HEK293 (cell line): ENCODE results near the gene DGKZ.

Source experiments
- CTCF ChIA-PET: fragments of 350-600 bp; formaldehyde crosslinking; extraction: SDS; loops from one replicate; lab custom pipeline; 2021; ENCODE audit warnings: antibody characterized with exemption; lab: Yijun Ruan, JAX
- POLR2A ChIA-PET: fragments of 300-600 bp; formaldehyde crosslinking; extraction: SDS; loops from one replicate; lab custom pipeline; 2020; ENCODE audit warnings: antibody characterized with exemption, inconsistent platforms; lab: Yijun Ruan, JAX
- H3K27ac ChIP-seq: fragments of 200-500 bp; sonication (Bioruptor generic); 2 replicates; pipeline ENCODE4 v1.5.1; 2014; ENCODE audit warnings: low read depth, low read length, control low read depth, inconsistent platforms; ENCODE audit errors: extremely low read depth
- H3K36me3 ChIP-seq, 2 experiments: fragments of 200-500 bp in 1 of 2; sonication (Bioruptor generic) in 1 of 2; 1 replicate in 1 of 2; 2 replicates in 1 of 2; pipeline ENCODE4 v1.5.1; 2014 to 2017; ENCODE audit warnings: inconsistent platforms in 2 of 2, low read length in 2 of 2; ENCODE audit not compliant: control insufficient read depth in 2 of 2, insufficient read depth in 1 of 2
- H3K4me1 ChIP-seq: fragments of 200-500 bp; sonication (Bioruptor generic); 2 replicates; pipeline ENCODE4 v1.5.1; 2014; ENCODE audit warnings: mild to moderate bottlenecking, low read length, inconsistent platforms; ENCODE audit not compliant: control insufficient read depth, insufficient read depth
- H3K4me3 ChIP-seq: 2 replicates; pipeline ENCODE4 v1.5.1; 2011; ENCODE audit warnings: low read depth, mild to moderate bottlenecking, control low read depth, low read length, moderate library complexity
- H3K9me3 ChIP-seq: fragments of 200-500 bp; sonication (Bioruptor generic); 2 replicates; pipeline ENCODE4 v1.5.1; 2014; ENCODE audit warnings: low read depth, low read length, inconsistent platforms; ENCODE audit not compliant: control insufficient read depth, insufficient read depth
- GLI4 ChIP-seq: fragments of 450-650 bp; formaldehyde crosslinking; IDR thresholded peaks from 2 replicates; pipeline ENCODE4 v1.5.1; 2016; ENCODE audit warnings: missing biosample characterization, missing genetic modification characterization
- OSR2 ChIP-seq: fragments of 450-650 bp; formaldehyde crosslinking; IDR thresholded peaks from 2 replicates; pipeline ENCODE4 v1.5.1; 2016; ENCODE audit warnings: missing biosample characterization, missing genetic modification characterization
- PRDM1 ChIP-seq: fragments of 450-650 bp; formaldehyde crosslinking; IDR thresholded peaks from 2 replicates; pipeline ENCODE4; 2016; ENCODE audit warnings: missing biosample characterization, missing genetic modification characterization
- SCRT2 ChIP-seq: fragments of 450-650 bp; formaldehyde crosslinking; IDR thresholded peaks from 2 replicates; pipeline ENCODE4 v1.5.1; 2016; ENCODE audit warnings: missing biosample characterization, missing genetic modification characterization
- ZBTB1 ChIP-seq: fragments of 450-650 bp; formaldehyde crosslinking; IDR thresholded peaks from 2 replicates; pipeline ENCODE4 v1.5.1; 2016; ENCODE audit warnings: missing biosample characterization, missing genetic modification characterization
- ZFP69B ChIP-seq: fragments of 450-650 bp; formaldehyde crosslinking; IDR thresholded peaks from 2 replicates; pipeline ENCODE4 v1.5.1; 2016; ENCODE audit warnings: missing biosample characterization, missing genetic modification characterization
- ZNF121 ChIP-seq: fragments of 450-650 bp; formaldehyde crosslinking; IDR thresholded peaks from 2 replicates; pipeline ENCODE4 v1.5.1; 2016; ENCODE audit warnings: missing biosample characterization, missing genetic modification characterization
- ZNF157 ChIP-seq: fragments of 450-650 bp; formaldehyde crosslinking; IDR thresholded peaks from 2 replicates; pipeline ENCODE4 v1.5.1; 2016; ENCODE audit warnings: missing biosample characterization, missing genetic modification characterization
- ZNF292 ChIP-seq: fragments of 450-650 bp; formaldehyde crosslinking; IDR thresholded peaks from 2 replicates; pipeline ENCODE4 v1.5.1; 2016; ENCODE audit warnings: low read depth, missing biosample characterization, missing genetic modification characterization, borderline replicate concordance
- ZNF350 ChIP-seq: fragments of 450-650 bp; formaldehyde crosslinking; IDR thresholded peaks from 2 replicates; pipeline ENCODE4 v1.5.0; 2017; ENCODE audit warnings: missing biosample characterization, mild to moderate bottlenecking, missing genetic modification characterization
- ZNF404 ChIP-seq: fragments of 450-650 bp; formaldehyde crosslinking; IDR thresholded peaks from 2 replicates; pipeline ENCODE4 v1.5.1; 2017; ENCODE audit warnings: missing biosample characterization, missing genetic modification characterization
- ZNF549 ChIP-seq: fragments of 450-650 bp; IDR thresholded peaks from 2 replicates; pipeline ENCODE4 v1.5.1; 2018; ENCODE audit warnings: missing biosample characterization, missing genetic modification characterization, mild to moderate bottlenecking, inconsistent platforms, moderate library complexity
- ZNF571 ChIP-seq: fragments of 450-650 bp; formaldehyde crosslinking; IDR thresholded peaks from 2 replicates; pipeline ENCODE4 v1.5.0; 2017; ENCODE audit warnings: missing biosample characterization, missing genetic modification characterization
- ZNF610 ChIP-seq: fragments of 450-650 bp; formaldehyde crosslinking; IDR thresholded peaks from 2 replicates; pipeline ENCODE4 v1.5.1; 2016; ENCODE audit warnings: missing biosample characterization, missing genetic modification characterization, borderline replicate concordance
- ZNF624 ChIP-seq: fragments of 450-650 bp; formaldehyde crosslinking; IDR thresholded peaks from 2 replicates; pipeline ENCODE4 v1.5.1; 2017; ENCODE audit warnings: missing biosample characterization, missing genetic modification characterization
- ZNF707 ChIP-seq: fragments of 450-650 bp; formaldehyde crosslinking; IDR thresholded peaks from 2 replicates; pipeline ENCODE4 v1.5.1; 2016; ENCODE audit warnings: missing biosample characterization, missing genetic modification characterization
- ZNF768 ChIP-seq: fragments of 450-650 bp; formaldehyde crosslinking; IDR thresholded peaks from 2 replicates; pipeline ENCODE4 v1.5.1; 2018; ENCODE audit warnings: missing biosample characterization, mild to moderate bottlenecking, missing genetic modification characterization
- ZNF777 ChIP-seq: fragments of 450-650 bp; formaldehyde crosslinking; IDR thresholded peaks from 2 replicates; pipeline ENCODE4 v1.5.1; 2017; ENCODE audit warnings: missing biosample characterization, missing genetic modification characterization, borderline replicate concordance
- TF ChIP-seq, protein P1 (sequence below): fragments of 450-650 bp; formaldehyde crosslinking; IDR thresholded peaks from 2 replicates; pipeline ENCODE4 v1.5.1; 2016; ENCODE audit warnings: missing biosample characterization, missing genetic modification characterization, borderline replicate concordance
- TF ChIP-seq, protein P2 (sequence below): IDR thresholded peaks from 2 replicates; pipeline ENCODE4 v1.6.1; 2011; ENCODE audit warnings: mild to moderate bottlenecking, low read depth, low read length, borderline replicate concordance
- TF ChIP-seq, protein P3 (sequence below): fragments of 450-650 bp; formaldehyde crosslinking; IDR thresholded peaks from 2 replicates; pipeline ENCODE4 v1.5.1; 2016; ENCODE audit warnings: missing biosample characterization, missing genetic modification characterization
- TF ChIP-seq, protein P4 (sequence below): fragments of 450-650 bp; formaldehyde crosslinking; IDR thresholded peaks from 2 replicates; pipeline ENCODE4 v1.5.1; 2016; ENCODE audit warnings: missing biosample characterization, missing genetic modification characterization, low read depth
- TF ChIP-seq, protein P5 (sequence below): fragments of 450-650 bp; formaldehyde crosslinking; IDR thresholded peaks from 2 replicates; pipeline ENCODE4 v1.5.1; 2017; ENCODE audit warnings: missing biosample characterization, missing genetic modification characterization
- TF ChIP-seq, protein P6 (sequence below): fragments of 450-650 bp; formaldehyde crosslinking; IDR thresholded peaks from 2 replicates; pipeline ENCODE4 v1.5.1; 2017; ENCODE audit warnings: missing biosample characterization, mild to moderate bottlenecking, missing genetic modification characterization, moderate library complexity

DGKZ gene

DNA sequence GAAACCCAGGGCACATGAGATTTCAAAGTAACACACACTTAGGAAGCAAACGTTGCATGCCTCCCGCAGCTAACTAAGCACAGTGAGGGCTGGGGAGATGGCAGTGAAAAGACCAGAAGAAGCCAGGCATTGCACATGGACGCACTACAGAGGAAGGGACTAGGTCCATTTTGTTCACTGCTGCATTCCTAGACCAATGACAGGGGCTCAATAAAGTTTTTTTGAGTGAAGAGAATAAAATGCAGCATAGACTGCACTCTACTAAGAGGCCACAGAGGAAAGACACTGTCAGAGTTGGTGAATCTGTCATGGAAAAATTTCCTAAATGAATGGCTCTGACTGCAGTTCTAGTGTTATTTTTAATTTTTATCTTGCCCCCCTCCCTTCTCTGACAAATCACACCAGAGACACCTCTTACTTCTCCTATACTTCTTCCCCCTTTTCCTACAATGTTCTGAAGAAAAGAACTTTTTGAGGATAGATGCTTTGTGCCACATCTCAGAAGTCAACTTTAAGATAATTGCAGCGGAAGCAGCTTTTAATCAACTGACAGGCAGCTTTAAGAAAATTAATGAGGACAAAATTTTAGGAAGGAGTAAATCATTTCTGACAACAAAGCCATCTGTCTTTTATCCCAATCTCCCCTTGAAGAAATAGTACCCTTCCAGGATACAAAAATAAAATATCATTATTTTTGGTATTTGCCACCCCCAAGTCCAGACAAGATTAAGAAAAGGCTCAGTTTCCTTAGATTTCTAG is 79.1 kb downstream of the DGKZ start (continued):
- TF ChIP-seq, protein P1, sequence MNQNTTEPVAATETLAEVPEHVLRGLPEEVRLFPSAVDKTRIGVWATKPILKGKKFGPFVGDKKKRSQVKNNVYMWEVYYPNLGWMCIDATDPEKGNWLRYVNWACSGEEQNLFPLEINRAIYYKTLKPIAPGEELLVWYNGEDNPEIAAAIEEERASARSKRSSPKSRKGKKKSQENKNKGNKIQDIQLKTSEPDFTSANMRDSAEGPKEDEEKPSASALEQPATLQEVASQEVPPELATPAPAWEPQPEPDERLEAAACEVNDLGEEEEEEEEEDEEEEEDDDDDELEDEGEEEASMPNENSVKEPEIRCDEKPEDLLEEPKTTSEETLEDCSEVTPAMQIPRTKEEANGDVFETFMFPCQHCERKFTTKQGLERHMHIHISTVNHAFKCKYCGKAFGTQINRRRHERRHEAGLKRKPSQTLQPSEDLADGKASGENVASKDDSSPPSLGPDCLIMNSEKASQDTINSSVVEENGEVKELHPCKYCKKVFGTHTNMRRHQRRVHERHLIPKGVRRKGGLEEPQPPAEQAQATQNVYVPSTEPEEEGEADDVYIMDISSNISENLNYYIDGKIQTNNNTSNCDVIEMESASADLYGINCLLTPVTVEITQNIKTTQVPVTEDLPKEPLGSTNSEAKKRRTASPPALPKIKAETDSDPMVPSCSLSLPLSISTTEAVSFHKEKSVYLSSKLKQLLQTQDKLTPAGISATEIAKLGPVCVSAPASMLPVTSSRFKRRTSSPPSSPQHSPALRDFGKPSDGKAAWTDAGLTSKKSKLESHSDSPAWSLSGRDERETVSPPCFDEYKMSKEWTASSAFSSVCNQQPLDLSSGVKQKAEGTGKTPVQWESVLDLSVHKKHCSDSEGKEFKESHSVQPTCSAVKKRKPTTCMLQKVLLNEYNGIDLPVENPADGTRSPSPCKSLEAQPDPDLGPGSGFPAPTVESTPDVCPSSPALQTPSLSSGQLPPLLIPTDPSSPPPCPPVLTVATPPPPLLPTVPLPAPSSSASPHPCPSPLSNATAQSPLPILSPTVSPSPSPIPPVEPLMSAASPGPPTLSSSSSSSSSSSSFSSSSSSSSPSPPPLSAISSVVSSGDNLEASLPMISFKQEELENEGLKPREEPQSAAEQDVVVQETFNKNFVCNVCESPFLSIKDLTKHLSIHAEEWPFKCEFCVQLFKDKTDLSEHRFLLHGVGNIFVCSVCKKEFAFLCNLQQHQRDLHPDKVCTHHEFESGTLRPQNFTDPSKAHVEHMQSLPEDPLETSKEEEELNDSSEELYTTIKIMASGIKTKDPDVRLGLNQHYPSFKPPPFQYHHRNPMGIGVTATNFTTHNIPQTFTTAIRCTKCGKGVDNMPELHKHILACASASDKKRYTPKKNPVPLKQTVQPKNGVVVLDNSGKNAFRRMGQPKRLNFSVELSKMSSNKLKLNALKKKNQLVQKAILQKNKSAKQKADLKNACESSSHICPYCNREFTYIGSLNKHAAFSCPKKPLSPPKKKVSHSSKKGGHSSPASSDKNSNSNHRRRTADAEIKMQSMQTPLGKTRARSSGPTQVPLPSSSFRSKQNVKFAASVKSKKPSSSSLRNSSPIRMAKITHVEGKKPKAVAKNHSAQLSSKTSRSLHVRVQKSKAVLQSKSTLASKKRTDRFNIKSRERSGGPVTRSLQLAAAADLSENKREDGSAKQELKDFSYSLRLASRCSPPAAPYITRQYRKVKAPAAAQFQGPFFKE (tag by site-specific recombination) = no peak
- TF ChIP-seq, protein P2, sequence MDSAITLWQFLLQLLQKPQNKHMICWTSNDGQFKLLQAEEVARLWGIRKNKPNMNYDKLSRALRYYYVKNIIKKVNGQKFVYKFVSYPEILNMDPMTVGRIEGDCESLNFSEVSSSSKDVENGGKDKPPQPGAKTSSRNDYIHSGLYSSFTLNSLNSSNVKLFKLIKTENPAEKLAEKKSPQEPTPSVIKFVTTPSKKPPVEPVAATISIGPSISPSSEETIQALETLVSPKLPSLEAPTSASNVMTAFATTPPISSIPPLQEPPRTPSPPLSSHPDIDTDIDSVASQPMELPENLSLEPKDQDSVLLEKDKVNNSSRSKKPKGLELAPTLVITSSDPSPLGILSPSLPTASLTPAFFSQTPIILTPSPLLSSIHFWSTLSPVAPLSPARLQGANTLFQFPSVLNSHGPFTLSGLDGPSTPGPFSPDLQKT = no peak

DNA sequence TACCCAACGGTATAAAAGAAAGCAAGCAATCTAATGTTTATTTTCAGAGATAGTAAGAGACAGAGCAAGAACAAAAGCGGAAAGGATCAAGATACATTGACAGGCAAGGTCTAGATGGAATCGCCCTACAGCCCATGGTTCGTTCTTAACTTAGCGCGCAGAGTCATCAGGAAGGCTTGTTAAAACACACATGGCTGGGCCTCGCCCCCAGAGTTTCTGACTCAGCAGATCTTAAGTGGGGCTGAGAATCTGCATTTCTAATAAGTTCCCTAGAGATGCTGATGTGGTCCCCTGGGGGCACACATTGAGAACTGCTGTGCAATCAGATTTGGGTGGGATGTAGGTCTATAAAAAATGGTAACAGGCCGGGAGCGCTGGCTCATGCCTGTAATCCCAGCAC is 80.1 kb downstream of the DGKZ start:
- POLR2A ChIA-PET = no interaction called here
- CTCF ChIA-PET = no interaction called here

DNA sequence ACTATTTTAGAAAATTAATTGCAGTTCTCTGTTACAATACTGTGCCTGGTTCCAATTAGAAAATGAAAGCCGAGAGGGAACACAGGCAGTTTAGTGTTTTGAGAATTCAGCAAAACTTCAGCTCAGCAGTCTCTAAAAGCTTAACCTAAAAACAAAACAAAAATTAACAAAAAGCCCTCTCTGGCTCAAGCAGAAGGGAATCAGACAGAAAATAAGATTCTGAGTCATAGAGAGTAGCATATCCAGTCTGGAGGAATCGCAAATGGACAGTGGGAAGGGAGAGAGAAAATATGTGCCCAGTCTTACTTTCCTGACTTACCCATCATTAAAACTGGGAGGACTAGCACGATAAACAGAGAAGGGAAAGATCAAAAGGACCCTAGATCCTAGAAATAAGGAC is 82.5 kb downstream of the DGKZ start:
- CTCF ChIA-PET = interaction anchor here (0.6 to 0.7 kb wide), 3 partner anchors 20 to 62 kb away, joined by 3 to 5 read pairs (median 3); no protein-coding TSS in a partner anchor
- no peak overlapping the region for H3K27ac ChIP-seq
- H3K9me3 ChIP-seq = no peaks in the 10 kb centered on the region
- POLR2A ChIA-PET = no interaction called here
- peaks cover 0 to 48% of the 10 kb centered on the region in 2 experiments; a peak in 1 of 3 replicates for H3K36me3 ChIP-seq
- no peak overlapping the region for H3K4me3 ChIP-seq
- H3K4me1 ChIP-seq = no peaks in the 10 kb centered on the region
- TF ChIP-seq ZNF549 (tag by site-specific recombination) = no peak
- TF ChIP-seq ZNF157 = no peak
- TF ChIP-seq, protein P3, sequence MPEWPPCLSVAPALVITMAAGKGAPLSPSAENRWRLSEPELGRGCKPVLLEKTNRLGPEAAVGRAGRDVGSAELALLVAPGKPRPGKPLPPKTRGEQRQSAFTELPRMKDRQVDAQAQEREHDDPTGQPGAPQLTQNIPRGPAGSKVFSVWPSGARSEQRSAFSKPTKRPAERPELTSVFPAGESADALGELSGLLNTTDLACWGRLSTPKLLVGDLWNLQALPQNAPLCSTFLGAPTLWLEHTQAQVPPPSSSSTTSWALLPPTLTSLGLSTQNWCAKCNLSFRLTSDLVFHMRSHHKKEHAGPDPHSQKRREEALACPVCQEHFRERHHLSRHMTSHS (tag by site-specific recombination) = no peak
- TF ChIP-seq, protein P4, sequence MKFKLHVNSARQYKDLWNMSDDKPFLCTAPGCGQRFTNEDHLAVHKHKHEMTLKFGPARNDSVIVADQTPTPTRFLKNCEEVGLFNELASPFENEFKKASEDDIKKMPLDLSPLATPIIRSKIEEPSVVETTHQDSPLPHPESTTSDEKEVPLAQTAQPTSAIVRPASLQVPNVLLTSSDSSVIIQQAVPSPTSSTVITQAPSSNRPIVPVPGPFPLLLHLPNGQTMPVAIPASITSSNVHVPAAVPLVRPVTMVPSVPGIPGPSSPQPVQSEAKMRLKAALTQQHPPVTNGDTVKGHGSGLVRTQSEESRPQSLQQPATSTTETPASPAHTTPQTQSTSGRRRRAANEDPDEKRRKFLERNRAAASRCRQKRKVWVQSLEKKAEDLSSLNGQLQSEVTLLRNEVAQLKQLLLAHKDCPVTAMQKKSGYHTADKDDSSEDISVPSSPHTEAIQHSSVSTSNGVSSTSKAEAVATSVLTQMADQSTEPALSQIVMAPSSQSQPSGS (tag by site-specific recombination) = no peak
- no peak for TF ChIP-seq GLI4 (tag by site-specific recombination)
- no peak for TF ChIP-seq ZNF404 (tag by site-specific recombination)
- no peak for TF ChIP-seq ZFP69B (tag by site-specific recombination)
- no peak for TF ChIP-seq OSR2
- no peak for TF ChIP-seq ZNF707 (tag by site-specific recombination)
- TF ChIP-seq, protein P5, sequence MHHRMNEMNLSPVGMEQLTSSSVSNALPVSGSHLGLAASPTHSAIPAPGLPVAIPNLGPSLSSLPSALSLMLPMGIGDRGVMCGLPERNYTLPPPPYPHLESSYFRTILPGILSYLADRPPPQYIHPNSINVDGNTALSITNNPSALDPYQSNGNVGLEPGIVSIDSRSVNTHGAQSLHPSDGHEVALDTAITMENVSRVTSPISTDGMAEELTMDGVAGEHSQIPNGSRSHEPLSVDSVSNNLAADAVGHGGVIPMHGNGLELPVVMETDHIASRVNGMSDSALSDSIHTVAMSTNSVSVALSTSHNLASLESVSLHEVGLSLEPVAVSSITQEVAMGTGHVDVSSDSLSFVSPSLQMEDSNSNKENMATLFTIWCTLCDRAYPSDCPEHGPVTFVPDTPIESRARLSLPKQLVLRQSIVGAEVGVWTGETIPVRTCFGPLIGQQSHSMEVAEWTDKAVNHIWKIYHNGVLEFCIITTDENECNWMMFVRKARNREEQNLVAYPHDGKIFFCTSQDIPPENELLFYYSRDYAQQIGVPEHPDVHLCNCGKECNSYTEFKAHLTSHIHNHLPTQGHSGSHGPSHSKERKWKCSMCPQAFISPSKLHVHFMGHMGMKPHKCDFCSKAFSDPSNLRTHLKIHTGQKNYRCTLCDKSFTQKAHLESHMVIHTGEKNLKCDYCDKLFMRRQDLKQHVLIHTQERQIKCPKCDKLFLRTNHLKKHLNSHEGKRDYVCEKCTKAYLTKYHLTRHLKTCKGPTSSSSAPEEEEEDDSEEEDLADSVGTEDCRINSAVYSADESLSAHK (tag by site-specific recombination) = no peak
- TF ChIP-seq ZNF777 = no peak

More for the DNA sequence above, 80.1 kb downstream of the DGKZ start:
- TF ChIP-seq ZNF624 (tag by site-specific recombination) (no peak), PRDM1 (tag by site-specific recombination) (no peak), ZNF292 (no peak), ZNF404 (tag by site-specific recombination) (no peak), ZNF610 (tag by site-specific recombination) (no peak), ZNF121 (tag by site-specific recombination) (no peak), ZBTB1 (no peak), ZNF571 (tag by site-specific recombination) (no peak), SCRT2 (no peak), ZNF768 (tag by site-specific recombination) (no peak), ZNF350 (tag by site-specific recombination) (no peak)
- TF ChIP-seq, protein P6, sequence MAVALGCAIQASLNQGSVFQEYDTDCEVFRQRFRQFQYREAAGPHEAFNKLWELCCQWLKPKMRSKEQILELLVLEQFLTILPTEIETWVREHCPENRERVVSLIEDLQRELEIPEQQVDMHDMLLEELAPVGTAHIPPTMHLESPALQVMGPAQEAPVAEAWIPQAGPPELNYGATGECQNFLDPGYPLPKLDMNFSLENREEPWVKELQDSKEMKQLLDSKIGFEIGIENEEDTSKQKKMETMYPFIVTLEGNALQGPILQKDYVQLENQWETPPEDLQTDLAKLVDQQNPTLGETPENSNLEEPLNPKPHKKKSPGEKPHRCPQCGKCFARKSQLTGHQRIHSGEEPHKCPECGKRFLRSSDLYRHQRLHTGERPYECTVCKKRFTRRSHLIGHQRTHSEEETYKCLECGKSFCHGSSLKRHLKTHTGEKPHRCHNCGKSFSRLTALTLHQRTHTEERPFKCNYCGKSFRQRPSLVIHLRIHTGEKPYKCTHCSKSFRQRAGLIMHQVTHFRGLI = no peak
- Histone ChIP-seq H3K36me3 (peaks cover 0 to 27% of the 10 kb centered on the region in 2 experiments; a peak in 1 of 3 replicates), H3K4me1 (no peaks in the 10 kb centered on the region), H3K9me3 (no peaks in the 10 kb centered on the region), H3K4me3 (no peak overlapping the region), H3K27ac (no peak overlapping the region)
